Sigmoid colon (tissue), 4 donors: ENCODE data around the gene LEPROT.

Source experiments
- EP300 ChIP-seq, 4 donors: sonication (generic); formaldehyde crosslinking; IDR thresholded peaks; one replicate each; pipeline ENCODE4 v1.6.1; 2017; ENCODE audit warnings: antibody characterized with exemption in 4 of 4
- POLR2A ChIP-seq, 2 donors: fragments of 450-650 bp; IDR thresholded peaks; one replicate each; pipeline ENCODE4 v1.6.1; 2016; ENCODE audit warnings: antibody characterized with exemption in 2 of 2, mild to moderate bottlenecking in 2 of 2, moderate library complexity in 2 of 2
- TF ChIP-seq, protein P1 (sequence below), 4 experiments: fragments of 450-650 bp in 3 of 4; fragments of 200-600 bp in 1 of 4; IDR thresholded peaks; one replicate each; pipeline ENCODE4 v1.5.1; 2016 to 2019; ENCODE audit warnings: antibody characterized with exemption in 4 of 4, mild to moderate bottlenecking in 3 of 4, moderate library complexity in 2 of 4

GRCh38 chr1:65437616-65438015 lies 17.1 kb downstream of the LEPROT start:
- TF ChIP-seq, protein P1, sequence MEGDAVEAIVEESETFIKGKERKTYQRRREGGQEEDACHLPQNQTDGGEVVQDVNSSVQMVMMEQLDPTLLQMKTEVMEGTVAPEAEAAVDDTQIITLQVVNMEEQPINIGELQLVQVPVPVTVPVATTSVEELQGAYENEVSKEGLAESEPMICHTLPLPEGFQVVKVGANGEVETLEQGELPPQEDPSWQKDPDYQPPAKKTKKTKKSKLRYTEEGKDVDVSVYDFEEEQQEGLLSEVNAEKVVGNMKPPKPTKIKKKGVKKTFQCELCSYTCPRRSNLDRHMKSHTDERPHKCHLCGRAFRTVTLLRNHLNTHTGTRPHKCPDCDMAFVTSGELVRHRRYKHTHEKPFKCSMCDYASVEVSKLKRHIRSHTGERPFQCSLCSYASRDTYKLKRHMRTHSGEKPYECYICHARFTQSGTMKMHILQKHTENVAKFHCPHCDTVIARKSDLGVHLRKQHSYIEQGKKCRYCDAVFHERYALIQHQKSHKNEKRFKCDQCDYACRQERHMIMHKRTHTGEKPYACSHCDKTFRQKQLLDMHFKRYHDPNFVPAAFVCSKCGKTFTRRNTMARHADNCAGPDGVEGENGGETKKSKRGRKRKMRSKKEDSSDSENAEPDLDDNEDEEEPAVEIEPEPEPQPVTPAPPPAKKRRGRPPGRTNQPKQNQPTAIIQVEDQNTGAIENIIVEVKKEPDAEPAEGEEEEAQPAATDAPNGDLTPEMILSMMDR (IDR thresholded peaks at IDR 0.05) = no peak
- TF ChIP-seq EP300 (IDR thresholded peaks at IDR 0.05) = no peak
- TF ChIP-seq POLR2A (IDR thresholded peaks at IDR 0.05) = no peak
